Left renal cortex interstitium (tissue), 4 donors: ENCODE measurements around the gene KLRC3. TPM values are rescaled to one million over a fixed set of nuclear protein-coding genes. Genes with fewer than 3 reads are reported as not detected.
"Not testable (repeated sequence)": the region's sequence is repeated elsewhere in the genome, so short reads cannot be mapped to it uniquely, and the experiment has no call there.

Source experiments
- DNase-seq, 4 donors: peaks; one replicate each; pipeline ENCODE4 v3.0.0-alpha.2; 2013; ENCODE audit warnings: low read depth in 4 of 4, low spot score in 2 of 4, missing footprints in 1 of 4
- polyA plus RNA-seq, 4 donors: library from polyadenylated mRNA; unstranded; fragments of 120-200 nt; gene quantifications; one replicate each; pipeline ENCODE4 v1.2.1, GENCODE V29; 2013; ENCODE audit not compliant: insufficient read length in 4 of 4

Gene KLRC3
- polyA plus RNA-seq, result not detected

GRCh38 chr12:10420334-10420733, at the start of gene KLRC3:
TSS of gene KLRC3 (minus strand) at chr12:10420595. CDS start at chr12:10420550, 45 bp downstream.
- DNase-seq, result not testable (repeated sequence)

DNA sequence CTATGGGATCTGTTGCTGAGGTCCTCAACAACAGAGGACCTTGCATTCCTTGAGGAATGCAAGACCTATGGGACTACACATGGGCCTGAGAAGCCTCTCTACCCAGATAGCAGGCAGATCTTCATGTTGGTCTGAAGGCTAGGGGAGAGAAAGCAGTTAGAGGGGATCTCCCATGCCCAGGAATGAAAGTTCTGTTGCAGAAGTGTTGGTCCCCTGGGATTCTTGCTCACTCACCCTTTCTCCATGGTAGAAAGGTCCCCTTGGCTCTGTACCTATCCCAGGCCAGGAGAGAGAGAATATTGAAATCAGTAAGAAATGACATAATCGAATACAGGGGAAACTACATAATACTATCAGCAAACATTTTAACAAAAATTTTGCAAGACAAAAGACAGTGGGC, 49.3 kb upstream of the KLRC3 start:
- DNase-seq, result no peak

GRCh38 chr12:10466311-10466710, 45.9 kb upstream of the KLRC3 start:
- DNase-seq, result no peak

DNA sequence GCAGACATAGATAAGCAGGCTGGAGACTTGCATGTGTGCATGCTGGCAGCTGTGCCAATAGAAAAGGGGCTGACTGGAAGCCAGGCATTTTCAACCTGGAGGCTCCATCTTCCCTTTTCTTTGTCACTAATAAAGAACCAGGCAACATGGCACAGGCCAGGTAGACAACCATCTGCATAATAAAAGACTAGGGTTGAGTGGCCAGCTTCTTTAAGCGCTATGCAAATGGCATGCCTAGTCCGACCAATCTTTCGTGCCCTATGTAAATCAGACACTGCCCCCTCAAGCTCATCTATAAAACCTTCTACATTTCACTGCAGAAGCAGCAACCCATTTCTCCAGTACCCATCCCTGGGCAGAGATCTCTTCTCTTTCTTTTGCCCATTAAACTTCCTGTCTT, 37.4 kb upstream of the KLRC3 start:
- no peak for DNase-seq

DNA sequence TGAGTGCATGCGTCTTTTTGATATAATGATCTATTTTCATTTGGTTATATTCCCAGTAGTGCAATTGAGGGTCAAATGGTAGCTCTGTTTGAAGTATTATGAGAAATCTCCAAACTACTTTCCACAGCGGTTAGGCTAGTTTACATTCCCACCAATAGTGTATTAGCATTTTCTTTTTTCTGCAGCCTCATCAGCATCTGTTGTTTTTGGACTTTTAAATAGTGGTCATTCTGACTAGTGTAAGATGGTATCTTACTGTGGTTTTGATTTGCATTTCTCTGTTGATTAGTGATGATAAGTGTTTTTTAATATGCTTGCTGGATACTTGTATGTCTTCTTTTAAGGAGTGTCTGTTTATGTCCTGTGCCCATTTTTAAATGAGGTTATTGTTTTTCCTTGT, 36.5 kb upstream of the KLRC3 start:
- no peak for DNase-seq

- DNase-seq, result no peak
These were observed 35.4 kb upstream of the KLRC3 start for GRCh38 chr12:10455766-10456165.

- DNase-seq, result no peak
These were observed 34.1 kb upstream of the KLRC3 start for GRCh38 chr12:10454531-10454930.

DNA sequence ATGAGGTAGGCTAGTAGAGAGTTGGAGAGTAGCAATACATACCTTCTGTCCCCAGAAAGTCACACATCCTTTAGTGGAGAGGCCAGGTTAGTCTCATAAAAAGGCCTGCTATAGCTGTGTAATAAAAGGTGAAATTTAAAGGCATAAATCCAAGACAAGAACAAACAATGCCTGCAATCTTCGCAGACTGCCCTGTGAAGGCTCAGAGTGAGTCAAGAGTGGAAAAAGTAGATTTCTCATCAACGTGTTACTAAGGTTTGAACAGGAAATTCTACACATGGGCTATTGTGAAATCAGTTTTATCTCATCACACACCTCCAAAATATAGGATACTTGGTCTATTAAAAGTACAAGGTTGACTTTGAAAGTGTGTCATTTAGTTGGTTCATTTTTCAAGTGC, 32.8 kb upstream of the KLRC3 start, which contains the start of gene KLRC1:
Gene KLRC1 (minus strand): TSS at position 222 of the 400 bp plus-strand sequence. CDS start 2,221 bp downstream, outside the sequence.
- DNase-seq, result no peak

DNA sequence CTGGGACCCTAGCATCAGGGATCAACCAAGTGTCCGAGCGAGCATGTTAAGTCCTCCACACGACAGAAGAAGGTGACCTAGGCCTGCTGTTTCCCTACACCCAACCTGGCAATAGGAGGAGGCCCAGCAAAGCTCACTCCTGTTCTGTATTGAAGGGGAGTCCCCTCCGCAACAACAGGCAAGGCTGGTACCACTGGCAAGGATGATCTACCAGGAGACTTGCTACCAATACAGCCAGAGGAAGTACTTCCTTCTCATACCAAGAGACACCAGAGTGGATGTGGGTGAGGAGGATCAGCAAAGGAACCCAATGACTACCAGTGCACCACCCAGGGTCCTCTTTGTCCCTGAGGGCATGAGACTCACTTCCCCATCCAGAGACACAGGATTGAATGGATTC, 27.8 kb upstream of the KLRC3 start:
- DNase-seq, result no peak

DNA sequence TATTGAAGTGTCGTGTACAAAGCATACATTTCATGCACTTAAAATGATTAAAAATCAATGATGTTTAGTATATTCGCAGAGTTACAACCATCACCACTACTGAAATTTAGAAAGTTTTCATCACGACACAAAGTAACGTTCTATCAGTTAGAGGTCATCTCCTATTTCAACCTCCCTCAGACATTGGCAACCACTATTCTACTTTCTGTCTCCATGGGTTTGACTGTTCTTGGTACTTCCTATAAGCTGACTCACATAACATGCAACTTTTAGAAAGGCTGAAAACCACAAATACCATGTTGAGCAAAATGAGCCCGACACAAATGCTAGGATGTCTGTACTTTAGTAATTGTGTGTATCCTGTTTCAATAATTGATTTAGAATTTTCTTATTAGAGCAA, 25.7 kb upstream of the KLRC3 start:
- DNase-seq, result not testable (repeated sequence)

GRCh38 chr12:10441144-10441543, 20.7 kb upstream of the KLRC3 start:
- not testable (repeated sequence) for DNase-seq

- DNase-seq, result not testable (repeated sequence)
These were observed 19.3 kb upstream of the KLRC3 start for GRCh38 chr12:10439608-10440274.

DNA sequence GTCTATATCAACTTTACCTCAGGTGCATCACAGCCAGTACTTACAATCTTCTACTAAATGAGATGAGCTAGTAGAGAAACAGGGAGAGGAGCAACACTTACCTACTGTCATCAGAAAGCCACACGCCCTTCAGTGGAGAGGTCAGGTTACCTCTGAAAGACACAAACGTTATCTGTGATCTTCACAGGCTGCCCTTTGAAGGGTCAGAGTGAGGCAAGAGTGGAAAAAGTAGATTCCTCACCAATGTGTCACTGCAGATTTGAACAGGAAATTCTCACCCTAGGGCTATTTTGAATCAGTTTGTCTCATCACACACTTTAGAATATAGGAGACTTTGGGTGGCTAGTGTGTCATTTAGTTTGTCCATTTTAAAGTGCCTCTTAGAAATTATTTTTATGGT, 17.2 kb upstream of the KLRC3 start:
- not testable (repeated sequence) for DNase-seq

DNA sequence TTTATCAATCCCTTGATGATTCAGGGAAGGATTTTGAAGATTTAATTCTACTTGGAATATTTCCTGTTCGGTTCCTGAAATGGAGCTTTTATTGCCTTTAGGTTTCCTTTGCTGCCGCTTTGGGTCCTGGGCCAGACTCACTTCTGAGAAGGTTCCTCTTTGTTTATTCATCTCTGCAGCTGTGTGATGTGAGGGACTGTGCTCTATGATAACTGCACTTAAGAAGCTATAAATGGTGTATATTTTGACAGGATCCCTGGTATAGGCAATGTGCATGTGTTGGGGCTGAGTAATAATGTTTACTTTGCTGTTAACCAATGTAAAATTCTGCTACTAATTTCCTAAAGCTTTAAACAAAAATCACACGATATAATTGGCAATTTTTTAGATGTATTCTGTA, 15.4 kb upstream of the KLRC3 start, which contains the start of gene KLRC2:
Gene KLRC2 (minus strand): TSS at position 195 of the 400 bp plus-strand sequence. CDS start 24 bp downstream, at position 171.
- DNase-seq, result not testable (repeated sequence)

DNA sequence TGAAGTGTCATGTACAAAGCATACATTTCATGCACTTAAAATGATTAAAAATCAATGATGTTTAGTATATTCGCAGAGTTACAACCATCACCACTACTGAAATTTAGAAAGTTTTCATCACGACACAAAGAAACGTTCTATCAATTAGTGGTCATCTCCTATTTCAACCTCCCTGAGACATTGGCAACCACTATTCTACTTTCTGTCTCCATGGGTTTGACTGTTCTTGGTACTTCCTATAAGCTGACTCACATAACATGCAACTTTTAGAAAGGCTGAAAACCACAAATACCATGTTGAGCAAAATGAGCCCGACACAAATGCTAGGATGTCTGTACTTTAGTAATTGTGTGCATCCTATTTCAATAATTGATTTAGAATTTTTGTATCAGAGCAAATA, 10.2 kb upstream of the KLRC3 start:
- not testable (repeated sequence) for DNase-seq

- DNase-seq, result not testable (repeated sequence)
These were observed 5.5 kb upstream of the KLRC3 start for GRCh38 chr12:10425938-10426337.

DNA sequence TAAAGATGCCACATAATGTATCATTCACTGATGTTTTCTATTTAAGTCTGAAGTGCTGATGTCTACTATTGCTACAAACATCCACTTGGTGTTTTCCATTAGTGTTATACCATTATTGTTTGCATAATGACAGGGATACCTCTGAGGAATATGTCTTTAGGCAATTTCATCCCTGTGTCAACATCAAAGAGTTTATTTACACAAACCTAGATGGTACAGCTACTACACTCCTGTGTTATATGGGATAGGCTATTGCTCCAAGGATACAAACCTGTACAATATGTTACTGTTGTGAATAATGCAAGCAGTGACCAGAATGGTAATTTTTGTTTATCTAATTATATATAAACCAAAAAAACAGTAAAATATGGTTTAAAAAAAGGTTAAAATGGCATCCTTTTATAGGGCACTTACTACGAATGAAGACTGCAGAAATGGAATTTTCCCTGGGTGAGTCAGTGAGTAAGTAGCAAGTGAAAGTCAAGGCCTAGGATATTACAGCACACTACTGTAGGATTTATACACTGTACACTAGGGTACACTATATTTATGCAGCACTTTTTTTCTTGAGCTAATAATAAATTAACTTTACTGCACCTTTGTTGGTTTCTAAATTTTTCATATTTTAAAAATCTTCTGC, 4.0 kb upstream of the KLRC3 start:
- DNase-seq, result not testable (repeated sequence)

DNA sequence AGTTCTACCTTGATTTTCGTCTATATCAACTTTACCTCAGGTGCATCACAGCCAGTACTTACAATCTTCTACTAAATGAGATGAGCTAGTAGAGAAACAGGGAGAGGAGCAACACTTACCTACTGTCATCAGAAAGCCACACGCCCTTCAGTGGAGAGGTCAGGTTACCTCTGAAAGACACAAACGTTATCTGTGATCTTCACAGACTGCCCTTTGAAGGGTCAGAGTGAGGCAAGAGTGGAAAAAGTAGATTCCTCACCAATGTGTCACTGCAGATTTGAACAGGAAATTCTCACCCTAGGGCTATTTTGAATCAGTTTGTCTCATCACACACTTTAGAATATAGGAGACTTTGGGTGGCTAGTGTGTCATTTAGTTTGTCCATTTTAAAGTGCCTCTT, 1.8 kb upstream of the KLRC3 start:
- not testable (repeated sequence) for DNase-seq

GRCh38 chr12:10409392-10409791, 11.0 kb downstream of the KLRC3 start, which contains the start of gene KLRC4:
TSS of gene KLRC4 (minus strand) at chr12:10409757. CDS start at chr12:10409575, 182 bp downstream.
- DNase-seq, result no peak

- DNase-seq, result no peak
These were observed 11.6 kb downstream of the KLRC3 start for GRCh38 chr12:10408842-10409241.

GRCh38 chr12:10406725-10407124, 13.7 kb downstream of the KLRC3 start:
- DNase-seq, result no peak

GRCh38 chr12:10405294-10405693, 15.1 kb downstream of the KLRC3 start:
- no peak for DNase-seq
